ENCODE results near the gene TDP1.
"Not testable (repeated sequence)": the region's sequence is repeated elsewhere in the genome, so short reads cannot be mapped to it uniquely, and the experiment has no call there.

The TDP1 gene

DNA sequence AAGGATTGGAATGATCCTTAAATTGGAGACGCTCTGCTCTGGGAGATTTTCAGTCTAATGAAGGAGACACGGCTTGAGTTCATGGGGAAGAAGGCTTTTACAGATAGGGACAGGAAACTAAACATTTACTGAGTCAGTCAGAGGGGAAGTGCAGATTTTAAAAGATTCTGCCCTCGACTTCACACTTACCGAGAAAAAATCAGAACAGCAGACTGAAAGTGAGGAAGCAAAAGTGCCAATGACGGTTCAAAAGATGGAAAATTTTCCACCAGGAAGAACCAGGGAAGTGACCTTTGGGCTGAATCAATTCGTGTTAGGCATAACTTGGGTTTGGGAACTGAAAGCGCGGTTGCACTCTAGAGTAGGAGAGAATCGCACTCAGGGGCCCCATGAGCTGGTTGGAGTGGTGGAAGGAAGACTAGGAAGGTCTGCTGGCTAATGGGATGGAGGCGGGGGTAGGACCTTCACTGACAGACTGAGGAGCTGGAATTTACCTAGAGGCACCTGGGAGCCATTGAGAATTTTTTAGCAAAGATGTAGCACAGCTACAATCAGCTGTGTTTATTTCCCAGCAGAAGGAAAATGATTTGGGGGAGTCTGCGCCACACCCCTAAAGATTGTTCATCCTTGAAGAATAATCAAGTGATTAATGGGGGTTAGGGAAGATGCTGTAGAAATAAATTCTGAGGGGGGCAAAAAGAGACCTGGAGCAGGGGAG lies 107.3 kb downstream of the TDP1 start:
- intact Hi-C loops (cut with DNase I) = loop anchor here (5.0 kb wide), 1 partner anchor 91 kb away; no protein-coding TSS in a partner anchor
- peak in 1 of 42 donors; percentile 11 for DNase-seq

DNA sequence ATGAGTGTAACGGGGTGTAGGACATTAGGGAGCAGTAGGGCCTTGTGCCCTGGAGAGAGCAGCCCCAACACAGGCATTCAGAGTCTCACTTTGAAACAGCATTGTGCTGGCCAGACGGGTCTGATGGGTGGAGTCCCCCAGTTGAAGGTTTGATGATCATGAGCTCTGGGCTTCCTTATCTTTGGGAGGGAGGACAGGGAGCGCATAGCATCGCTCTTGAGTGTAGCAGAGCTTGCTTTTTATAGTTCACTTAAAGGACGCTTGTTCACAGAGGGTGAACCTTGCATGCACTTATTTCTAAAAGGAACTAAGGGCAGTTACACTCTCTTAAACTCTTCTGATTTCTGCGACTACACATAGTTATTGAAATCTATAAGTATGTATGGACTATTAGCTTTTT lies 116.6 kb downstream of the TDP1 start:
- no peak for DNase-seq
- intact Hi-C loops (cut with DNase I) = no loop called here

DNA sequence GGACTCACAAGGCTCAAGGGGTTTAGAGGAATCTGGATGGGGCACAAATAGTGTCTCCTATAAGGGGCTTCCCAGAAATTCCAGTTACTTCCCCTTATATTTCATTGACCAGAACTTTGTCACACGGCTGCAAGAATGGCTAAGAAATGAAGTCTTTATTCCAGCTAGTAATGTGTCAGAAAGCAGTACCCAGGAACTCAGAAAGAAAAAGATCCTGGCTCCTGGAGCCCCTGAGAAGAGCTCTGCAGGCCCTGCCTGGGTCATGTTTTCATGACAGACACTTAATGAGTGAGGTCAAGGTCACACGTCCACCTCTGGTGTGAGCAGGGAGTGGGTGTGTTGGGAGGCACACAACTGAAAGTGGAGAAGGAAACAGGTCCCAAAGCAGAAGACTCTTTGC lies 123.8 kb downstream of the TDP1 start:
- intact Hi-C loops (cut with DNase I) = no loop called here
- DNase-seq = no peak

DNA sequence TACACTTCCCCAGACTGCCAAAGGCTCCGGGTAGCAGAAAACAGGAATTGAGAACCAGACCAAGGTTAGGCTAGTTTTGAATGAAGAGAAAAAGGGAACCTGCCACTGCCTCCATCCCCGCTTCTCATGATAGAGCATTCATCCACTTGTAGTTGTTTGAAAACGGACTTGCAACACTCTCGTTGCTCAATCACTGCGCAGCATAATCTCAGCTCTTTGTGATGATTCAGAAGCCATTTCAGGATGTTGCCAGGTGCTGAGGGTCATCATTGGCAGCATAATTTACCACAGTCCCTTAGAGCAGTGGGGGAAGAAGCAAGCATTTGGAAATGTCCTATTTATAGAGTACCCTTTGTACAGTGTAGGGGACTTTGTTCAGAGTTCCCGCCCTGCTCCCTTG lies 131.7 kb downstream of the TDP1 start:
- intact Hi-C loops (cut with DNase I) = no loop called here
- DNase-seq = peak in 30 of 42 donors; percentile 13 to 71 (median 36)

DNA sequence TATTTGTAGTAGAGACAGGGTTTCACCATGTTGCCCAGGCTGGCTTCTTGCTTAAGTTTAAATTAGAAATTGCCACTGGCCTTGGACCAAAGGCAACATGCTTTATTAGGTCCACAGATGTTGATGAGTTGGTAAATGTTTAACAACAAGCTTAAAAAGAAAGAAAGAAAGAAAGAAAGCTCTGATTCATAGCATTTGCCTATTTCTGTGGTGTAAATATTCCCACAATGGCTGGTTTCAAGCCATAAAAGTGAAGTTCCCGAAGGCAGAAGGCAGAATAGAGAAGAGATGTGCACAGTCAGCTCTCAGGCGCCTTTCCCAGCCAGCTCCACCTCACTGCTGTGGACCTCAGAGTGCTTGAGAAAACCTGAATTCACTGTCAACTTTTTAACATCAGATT lies 132.4 kb downstream of the TDP1 start:
- intact Hi-C loops (cut with DNase I) = no loop called here
- no peak for DNase-seq

DNA sequence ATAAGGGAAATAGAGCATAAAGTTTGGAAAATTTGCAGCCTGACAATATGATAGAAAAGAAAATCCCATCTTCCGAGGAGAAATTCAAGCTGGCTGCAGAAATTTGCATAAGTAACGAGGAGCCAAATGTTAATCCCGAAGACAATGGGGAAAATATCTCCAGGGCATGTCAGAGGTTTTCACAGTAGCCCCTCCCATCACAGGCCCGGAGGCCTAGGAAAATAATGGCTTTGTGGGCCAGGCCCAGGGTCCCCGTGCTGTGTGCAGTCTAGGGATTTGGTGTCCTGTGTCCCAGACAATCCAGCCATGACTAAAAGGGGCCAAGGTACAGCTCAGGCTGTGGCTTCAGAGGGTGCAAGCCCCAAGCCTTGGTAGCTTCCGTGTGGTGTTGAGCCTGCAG lies 133.8 kb downstream of the TDP1 start:
- intact Hi-C loops (cut with DNase I); DNase-seq: not testable (repeated sequence)

DNA sequence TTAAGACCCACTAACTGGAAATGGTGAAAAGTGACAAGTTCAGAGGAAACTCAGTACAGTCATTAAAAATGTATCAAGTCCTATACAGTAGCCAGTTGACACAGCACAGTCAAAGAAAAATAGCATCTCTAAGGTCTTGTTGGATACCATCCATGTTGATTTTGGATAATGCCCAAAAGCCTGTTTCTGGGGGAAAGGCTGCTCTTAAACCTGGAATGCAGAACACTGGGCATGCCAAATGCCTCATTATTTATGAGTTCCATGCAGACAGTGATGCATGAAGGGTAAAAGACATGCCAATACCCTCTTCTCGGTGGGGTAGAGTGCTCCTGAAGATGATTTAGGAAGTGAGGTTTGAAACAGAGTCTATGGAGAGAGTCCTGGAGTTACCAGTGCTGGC lies 135.7 kb downstream of the TDP1 start:
- intact Hi-C loops (cut with DNase I) = no loop called here
- DNase-seq = no peak

DNA sequence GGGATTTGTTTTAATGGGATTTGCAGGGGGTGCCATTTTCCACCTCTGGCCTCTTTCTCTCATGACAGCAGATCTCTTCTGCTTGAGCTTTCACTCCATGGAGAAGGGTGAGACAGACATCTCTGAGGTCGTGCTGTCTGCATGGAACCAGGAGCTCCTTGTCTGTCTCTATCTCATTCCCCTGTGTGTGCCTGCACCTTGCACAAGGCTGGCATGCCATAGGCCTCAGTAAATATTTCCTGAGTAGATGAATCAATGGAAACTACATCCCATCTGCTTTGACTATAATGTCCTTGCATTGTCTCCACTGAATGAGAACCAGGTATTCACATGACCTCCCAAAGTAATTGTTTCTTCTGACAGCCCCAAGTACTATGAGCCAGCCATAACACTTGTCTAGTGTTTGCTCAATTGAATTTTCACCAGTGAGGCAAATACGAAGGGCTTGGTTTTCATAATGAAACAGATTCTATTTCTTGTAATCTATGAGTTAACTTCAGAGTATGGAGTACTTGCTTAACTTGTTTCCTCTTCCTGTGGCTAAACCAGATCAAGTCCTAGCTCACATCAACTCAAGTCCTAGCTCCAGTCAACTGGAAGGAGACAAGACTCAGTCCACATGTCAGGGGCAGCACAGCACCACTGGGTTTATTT lies 138.3 kb downstream of the TDP1 start:
- intact Hi-C loops (cut with DNase I) = no loop called here
- no peak for DNase-seq
